ENCODE results near the gene CHP1.

- TF ChIP-seq EZH2 (IDR thresholded peaks at IDR 0.05; ENCODE audit: low read length, unreplicated experiment) (no peak), CTCF (conservative IDR thresholded peaks at IDR 0.05; ENCODE audit: low read depth, low read length) (no peak)
Observed at GRCh38 chr15:41307679-41308078, 76.6 kb downstream of the CHP1 start.
